ENCODE data around the gene SLC5A6.

Gene SLC5A6

DNA sequence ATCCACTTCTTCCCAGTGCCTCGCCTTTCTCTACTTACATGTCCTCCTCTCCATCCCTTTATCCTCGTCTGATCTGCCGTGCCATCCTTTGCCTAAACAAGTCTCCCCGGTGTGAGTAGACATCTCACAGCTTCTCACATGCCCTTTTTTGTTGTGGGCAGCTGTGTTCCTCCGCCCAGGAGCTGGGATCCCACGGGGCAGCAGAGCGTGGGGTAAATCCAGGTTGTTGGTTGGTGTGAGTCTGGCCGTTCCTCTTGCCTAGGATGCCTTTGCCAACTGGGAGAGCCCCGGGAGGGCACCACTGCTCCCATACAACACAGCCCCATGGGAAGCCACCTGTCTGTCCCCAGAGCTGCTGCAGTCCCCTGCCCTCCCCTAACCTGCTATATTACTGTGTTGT is 28.3 kb upstream of the SLC5A6 start:
- H2AK5ac ChIP-seq (ENCODE audit: low read length): no peak overlapping the region
- peaks cover 9% of the 10 kb centered on the region for H3K9me3 ChIP-seq (ENCODE audit: insufficient read depth, low read depth, low read length)
- H3K23ac ChIP-seq (ENCODE audit: low read length): no peak overlapping the region
- no peak overlapping the region for H2BK5ac ChIP-seq (ENCODE audit: low read depth, low read length, poor library complexity)
- H3K36me3 ChIP-seq (ENCODE audit: control insufficient read depth in 1 of 2, insufficient read depth in 2 of 2, low read length in 2 of 2): peaks cover 85 to 92% of the 10 kb centered on the region in 2 experiments
- no peaks in the 10 kb centered on the region for H3K27me3 ChIP-seq (ENCODE audit: insufficient read depth, low read length)
- H3K4me3 ChIP-seq (ENCODE audit: low read depth, low read length): no peak overlapping the region
- no CpG with 5 or more reads among the region's 9 CpGs for WGBS (ENCODE audit: extremely low coverage, insufficient coverage, insufficient read length)
- no peak overlapping the region for H3K4ac ChIP-seq (ENCODE audit: low read depth, low read length)
- H4K91ac ChIP-seq (ENCODE audit: low read depth, low read length): no peak overlapping the region
- H3K79me1 ChIP-seq (ENCODE audit: low read length): no peaks in the 10 kb centered on the region
- no peaks in the 10 kb centered on the region for H3K79me2 ChIP-seq (ENCODE audit: control insufficient read depth, insufficient read depth, low read length, poor library complexity)
- H2AFZ ChIP-seq (ENCODE audit: insufficient read depth, low read length, poor library complexity): no peak overlapping the region
- no peak overlapping the region for H2BK12ac ChIP-seq (ENCODE audit: low read length)
- H4K8ac ChIP-seq (ENCODE audit: low read depth, low read length): no peak overlapping the region
- H3K27ac ChIP-seq (ENCODE audit: low read depth, low read length): no peak overlapping the region
- no peak for DNase-seq
- no peaks in the 10 kb centered on the region for H3K4me1 ChIP-seq (ENCODE audit: control insufficient read depth in 1 of 2, insufficient read depth in 2 of 2, low read length in 2 of 2)
- H3K18ac ChIP-seq (ENCODE audit: low read length): no peak overlapping the region
- no peak overlapping the region for H3K14ac ChIP-seq (ENCODE audit: low read length)
- no peak overlapping the region for H4K12ac ChIP-seq (ENCODE audit: low read depth, low read length)
- no peak overlapping the region for H3K4me2 ChIP-seq (ENCODE audit: low read length)
- H2BK120ac ChIP-seq (ENCODE audit: insufficient read depth, low read length, poor library complexity): no peak overlapping the region
- H3K9ac ChIP-seq (ENCODE audit: low read length): no peak overlapping the region

DNA sequence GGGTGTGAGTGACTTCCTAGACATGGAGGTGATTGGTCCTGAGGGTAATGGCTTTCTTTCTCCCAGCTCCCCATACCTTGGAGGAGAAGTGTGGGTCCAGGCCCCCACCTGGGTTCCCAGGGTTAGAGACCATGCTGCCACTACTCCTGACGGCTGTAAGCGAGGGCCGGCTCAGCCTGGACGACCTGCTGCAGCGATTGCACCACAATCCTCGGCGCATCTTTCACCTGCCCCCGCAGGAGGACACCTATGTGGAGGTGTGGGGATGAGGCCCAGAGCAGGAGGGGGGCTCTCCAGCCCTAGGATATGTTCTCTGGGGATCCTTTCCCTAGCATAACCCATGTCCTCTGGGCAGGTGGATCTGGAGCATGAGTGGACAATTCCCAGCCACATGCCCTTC is 26.9 kb upstream of the SLC5A6 start:
- Histone ChIP-seq H3K23ac (ENCODE audit: low read length) (no peak overlapping the region), H3K79me2 (ENCODE audit: control insufficient read depth, insufficient read depth, low read length, poor library complexity) (no peaks in the 10 kb centered on the region), H4K91ac (ENCODE audit: low read depth, low read length) (no peak overlapping the region), H4K12ac (ENCODE audit: low read depth, low read length) (no peak overlapping the region), H3K27ac (ENCODE audit: low read depth, low read length) (no peak overlapping the region), H3K4me2 (ENCODE audit: low read length) (no peak overlapping the region), H3K9me3 (ENCODE audit: insufficient read depth, low read depth, low read length) (peaks cover 9% of the 10 kb centered on the region), H2AFZ (ENCODE audit: insufficient read depth, low read length, poor library complexity) (no peak overlapping the region), H3K9ac (ENCODE audit: low read length) (no peak overlapping the region), H2AK5ac (ENCODE audit: low read length) (no peak overlapping the region), H3K18ac (ENCODE audit: low read length) (no peak overlapping the region), H3K4me1 (ENCODE audit: control insufficient read depth in 1 of 2, insufficient read depth in 2 of 2, low read length in 2 of 2) (no peaks in the 10 kb centered on the region), H2BK12ac (ENCODE audit: low read length) (no peak overlapping the region), H3K4me3 (ENCODE audit: low read depth, low read length) (no peak overlapping the region), H2BK120ac (ENCODE audit: insufficient read depth, low read length, poor library complexity) (no peak overlapping the region), H3K36me3 (ENCODE audit: control insufficient read depth in 1 of 2, insufficient read depth in 2 of 2, low read length in 2 of 2) (peaks cover 94% of the 10 kb centered on the region in 2 experiments), H3K14ac (ENCODE audit: low read length) (no peak overlapping the region), H2BK5ac (ENCODE audit: low read depth, low read length, poor library complexity) (no peak overlapping the region), H3K4ac (ENCODE audit: low read depth, low read length) (no peak overlapping the region), H3K27me3 (ENCODE audit: insufficient read depth, low read length) (no peaks in the 10 kb centered on the region), H3K79me1 (ENCODE audit: low read length) (no peaks in the 10 kb centered on the region), H4K8ac (ENCODE audit: low read depth, low read length) (no peak overlapping the region)
- WGBS (ENCODE audit: extremely low coverage, insufficient coverage, insufficient read length): no CpG with 5 or more reads among the region's 8 CpGs
- DNase-seq: no peak

DNA sequence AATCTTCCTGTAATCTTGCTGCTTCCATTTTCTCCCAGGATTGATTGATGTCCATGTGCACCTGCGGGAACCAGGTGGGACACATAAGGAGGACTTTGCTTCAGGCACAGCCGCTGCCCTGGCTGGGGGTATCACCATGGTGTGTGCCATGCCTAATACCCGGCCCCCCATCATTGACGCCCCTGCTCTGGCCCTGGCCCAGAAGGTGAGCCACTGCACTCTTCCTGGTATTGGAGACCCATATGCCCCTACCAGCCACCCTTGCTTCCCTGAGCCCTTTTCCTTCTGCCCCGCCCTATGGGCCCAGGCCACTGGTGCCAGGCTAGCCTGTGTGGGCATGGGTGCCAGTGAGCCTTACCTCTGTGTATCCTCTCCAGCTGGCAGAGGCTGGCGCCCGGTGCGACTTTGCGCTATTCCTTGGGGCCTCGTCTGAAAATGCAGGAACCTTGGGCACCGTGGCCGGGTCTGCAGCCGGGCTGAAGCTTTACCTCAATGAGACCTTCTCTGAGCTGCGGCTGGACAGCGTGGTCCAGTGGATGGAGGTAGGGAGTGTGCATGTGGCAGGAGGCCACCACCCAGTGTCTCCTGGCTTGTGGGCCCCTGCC is 25.4 kb upstream of the SLC5A6 start:
- Histone ChIP-seq H2BK5ac (ENCODE audit: low read depth, low read length, poor library complexity) (no peak overlapping the region), H3K27ac (ENCODE audit: low read depth, low read length) (no peak overlapping the region), H3K27me3 (ENCODE audit: insufficient read depth, low read length) (no peaks in the 10 kb centered on the region), H3K9me3 (ENCODE audit: insufficient read depth, low read depth, low read length) (peaks cover 8% of the 10 kb centered on the region), H3K23ac (ENCODE audit: low read length) (no peak overlapping the region), H4K8ac (ENCODE audit: low read depth, low read length) (no peak overlapping the region), H3K9ac (ENCODE audit: low read length) (no peak overlapping the region), H3K79me1 (ENCODE audit: low read length) (no peaks in the 10 kb centered on the region), H3K4me3 (ENCODE audit: low read depth, low read length) (no peak overlapping the region), H3K4ac (ENCODE audit: low read depth, low read length) (no peak overlapping the region), H2BK12ac (ENCODE audit: low read length) (no peak overlapping the region), H4K12ac (ENCODE audit: low read depth, low read length) (no peak overlapping the region), H3K4me2 (ENCODE audit: low read length) (no peak overlapping the region), H3K36me3 (ENCODE audit: control insufficient read depth in 1 of 2, insufficient read depth in 2 of 2, low read length in 2 of 2) (peaks cover 93 to 94% of the 10 kb centered on the region in 2 experiments), H2BK120ac (ENCODE audit: insufficient read depth, low read length, poor library complexity) (no peak overlapping the region), H3K18ac (ENCODE audit: low read length) (no peak overlapping the region), H3K4me1 (ENCODE audit: control insufficient read depth in 1 of 2, insufficient read depth in 2 of 2, low read length in 2 of 2) (no peaks in the 10 kb centered on the region), H3K14ac (ENCODE audit: low read length) (no peak overlapping the region), H2AK5ac (ENCODE audit: low read length) (no peak overlapping the region), H4K91ac (ENCODE audit: low read depth, low read length) (no peak overlapping the region), H2AFZ (ENCODE audit: insufficient read depth, low read length, poor library complexity) (no peak overlapping the region), H3K79me2 (ENCODE audit: control insufficient read depth, insufficient read depth, low read length, poor library complexity) (no peaks in the 10 kb centered on the region)
- no peak for DNase-seq
- no CpG with 5 or more reads among the region's 15 CpGs for WGBS (ENCODE audit: extremely low coverage, insufficient coverage, insufficient read length)

DNA sequence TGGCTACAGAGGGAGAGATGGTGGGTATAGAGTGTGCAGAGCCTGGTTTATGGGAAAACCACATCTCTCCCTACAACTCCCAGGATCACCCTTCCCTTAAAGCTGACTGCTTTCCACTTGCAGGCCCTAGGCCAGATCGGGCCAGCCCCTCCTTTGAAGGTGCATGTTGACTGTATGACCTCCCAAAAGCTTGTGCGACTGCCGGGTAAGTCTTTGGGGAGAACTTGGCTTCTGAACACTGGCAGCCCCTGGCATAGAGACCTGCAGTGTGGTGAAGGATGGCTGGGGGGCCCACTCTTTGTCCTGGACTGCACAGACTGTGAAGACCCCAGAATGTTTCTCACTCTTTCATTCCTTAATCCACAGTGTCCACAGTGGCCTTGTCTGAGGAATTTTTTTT is 24.6 kb upstream of the SLC5A6 start:
- no peak overlapping the region for H4K12ac ChIP-seq (ENCODE audit: low read depth, low read length)
- DNase-seq: no peak
- WGBS (ENCODE audit: extremely low coverage, insufficient coverage, insufficient read length): no CpG with 5 or more reads among the region's 3 CpGs

More for the DNA sequence above, 24.6 kb upstream of the SLC5A6 start:
- no peak overlapping the region for H3K9ac ChIP-seq (ENCODE audit: low read length)
- H3K27me3 ChIP-seq (ENCODE audit: insufficient read depth, low read length): no peaks in the 10 kb centered on the region
- H3K4ac ChIP-seq (ENCODE audit: low read depth, low read length): no peak overlapping the region
- H2BK12ac ChIP-seq (ENCODE audit: low read length): no peak overlapping the region
- no peaks in the 10 kb centered on the region for H3K79me1 ChIP-seq (ENCODE audit: low read length)
- H2BK120ac ChIP-seq (ENCODE audit: insufficient read depth, low read length, poor library complexity): no peak overlapping the region
- H3K14ac ChIP-seq (ENCODE audit: low read length): no peak overlapping the region
- peaks cover 9% of the 10 kb centered on the region for H3K9me3 ChIP-seq (ENCODE audit: insufficient read depth, low read depth, low read length)
- H3K4me2 ChIP-seq (ENCODE audit: low read length): no peak overlapping the region
- no peak overlapping the region for H4K91ac ChIP-seq (ENCODE audit: low read depth, low read length)
- no peak overlapping the region for H3K4me3 ChIP-seq (ENCODE audit: low read depth, low read length)
- no peak overlapping the region for H3K23ac ChIP-seq (ENCODE audit: low read length)
- no peak overlapping the region for H3K27ac ChIP-seq (ENCODE audit: low read depth, low read length)
- no peaks in the 10 kb centered on the region for H3K79me2 ChIP-seq (ENCODE audit: control insufficient read depth, insufficient read depth, low read length, poor library complexity)
- H3K18ac ChIP-seq (ENCODE audit: low read length): no peak overlapping the region
- no peak overlapping the region for H2AK5ac ChIP-seq (ENCODE audit: low read length)
- peaks cover 93 to 94% of the 10 kb centered on the region in 2 experiments for H3K36me3 ChIP-seq (ENCODE audit: control insufficient read depth in 1 of 2, insufficient read depth in 2 of 2, low read length in 2 of 2)
- H4K8ac ChIP-seq (ENCODE audit: low read depth, low read length): no peak overlapping the region
- H3K4me1 ChIP-seq (ENCODE audit: control insufficient read depth in 1 of 2, insufficient read depth in 2 of 2, low read length in 2 of 2): no peaks in the 10 kb centered on the region
- H2BK5ac ChIP-seq (ENCODE audit: low read depth, low read length, poor library complexity): no peak overlapping the region
- H2AFZ ChIP-seq (ENCODE audit: insufficient read depth, low read length, poor library complexity): no peak overlapping the region
